A673 (cell line): ENCODE data around the gene METTL9. TPM values are rescaled to one million over a fixed set of nuclear protein-coding genes. Genes with fewer than 3 reads are reported as not detected.

ENCODE experiments used
- BruUV-seq: library from RNA; stranded (reverse); fragments of 400-500 nt; replicated peaks from 2 replicates; lab custom pipeline; 2021; lab: Mats Ljungman, UMichigan
- CTCF ChIA-PET: fragments of 300-600 bp; sonication (Branson Sonifier 250); formaldehyde crosslinking; loops from one replicate; lab custom pipeline; 2022; ENCODE audit warnings: antibody characterized with exemption; lab: Charles Lee
- POLR2A ChIA-PET: fragments of 300-600 bp; sonication (Branson Sonifier 250); formaldehyde crosslinking; loops from one replicate; lab custom pipeline; 2022; ENCODE audit warnings: antibody characterized with exemption; ENCODE audit not compliant: low non-redundant PET; lab: Charles Lee
- DNase-seq: peaks from one replicate; pipeline ENCODE4 v3.0.0-alpha.2; 2015; ENCODE audit warnings: low spot score
- H3K27ac ChIP-seq: fragments of 200-600 bp; sonication (generic); 2 replicates; pipeline ENCODE4 v1.5.1; 2016; ENCODE audit warnings: mixed run types, low read depth, mild to moderate bottlenecking, mixed read lengths, antibody characterized with exemption, low read length; ENCODE audit not compliant: poor library complexity, severe bottlenecking
- H3K27me3 ChIP-seq: fragments of 200-600 bp; sonication (generic); replicated peaks from 2 replicates; pipeline ENCODE4 v1.6.1; 2017; ENCODE audit warnings: mixed run types, low read depth, mild to moderate bottlenecking, mixed read lengths, antibody characterized with exemption, low read length; ENCODE audit not compliant: insufficient read depth, poor library complexity
- H3K36me3 ChIP-seq: fragments of 200-600 bp; sonication (generic); 2 replicates; pipeline ENCODE4 v1.6.1; 2016; ENCODE audit warnings: mixed run types, mild to moderate bottlenecking, mixed read lengths, antibody characterized with exemption, low read length; ENCODE audit not compliant: insufficient read depth, poor library complexity, severe bottlenecking
- H3K4me1 ChIP-seq: fragments of 200-600 bp; sonication (generic); 2 replicates; pipeline ENCODE4 v1.6.1; 2017; ENCODE audit warnings: mixed run types, mild to moderate bottlenecking, mixed read lengths, antibody characterized with exemption, low read length; ENCODE audit not compliant: insufficient read depth, poor library complexity, severe bottlenecking
- H3K4me3 ChIP-seq: fragments of 200-600 bp; sonication (generic); 2 replicates; pipeline ENCODE4 v1.5.1; 2016; ENCODE audit warnings: low read depth, mixed run types, mild to moderate bottlenecking, mixed read lengths, low read length; ENCODE audit not compliant: poor library complexity, severe bottlenecking
- H3K9me3 ChIP-seq: fragments of 200-600 bp; sonication (generic); 2 replicates; pipeline ENCODE4 v1.6.1; 2016; ENCODE audit warnings: mixed run types, low read depth, mild to moderate bottlenecking, mixed read lengths, antibody characterized with exemption, low read length; ENCODE audit not compliant: poor library complexity, severe bottlenecking
- EZH2 ChIP-seq: fragments of 200-600 bp; sonication (generic); IDR thresholded peaks from 2 replicates; pipeline ENCODE4 v1.6.1; 2017; ENCODE audit warnings: borderline replicate concordance, low read depth, mild to moderate bottlenecking, mixed read lengths, antibody characterized with exemption, low read length; ENCODE audit not compliant: poor library complexity, severe bottlenecking
- intact Hi-C: fragments of 100-400 bp; cut with micrococcal nuclease; formaldehyde crosslinking; loops from one replicate; pipeline ENCODE4 v1.10.0; 2022; ENCODE audit not compliant: unreplicated experiment
- total RNA-seq: library from RNA; stranded (reverse); gene quantifications from 2 replicates; pipeline ENCODE4 v1.2.3, GENCODE V29; 2021
- TF ChIP-seq, protein P1 (sequence below): fragments of 300-800, 200-600 bp; sonication (generic); conservative IDR thresholded peaks from 2 replicates; pipeline ENCODE4 v1.5.1; 2017; ENCODE audit warnings: low read depth, mild to moderate bottlenecking, antibody characterized with exemption, low read length, moderate library complexity, mixed read lengths

The METTL9 gene
- total RNA-seq, 1 experiment from 2014 or later = 151 TPM

DNA sequence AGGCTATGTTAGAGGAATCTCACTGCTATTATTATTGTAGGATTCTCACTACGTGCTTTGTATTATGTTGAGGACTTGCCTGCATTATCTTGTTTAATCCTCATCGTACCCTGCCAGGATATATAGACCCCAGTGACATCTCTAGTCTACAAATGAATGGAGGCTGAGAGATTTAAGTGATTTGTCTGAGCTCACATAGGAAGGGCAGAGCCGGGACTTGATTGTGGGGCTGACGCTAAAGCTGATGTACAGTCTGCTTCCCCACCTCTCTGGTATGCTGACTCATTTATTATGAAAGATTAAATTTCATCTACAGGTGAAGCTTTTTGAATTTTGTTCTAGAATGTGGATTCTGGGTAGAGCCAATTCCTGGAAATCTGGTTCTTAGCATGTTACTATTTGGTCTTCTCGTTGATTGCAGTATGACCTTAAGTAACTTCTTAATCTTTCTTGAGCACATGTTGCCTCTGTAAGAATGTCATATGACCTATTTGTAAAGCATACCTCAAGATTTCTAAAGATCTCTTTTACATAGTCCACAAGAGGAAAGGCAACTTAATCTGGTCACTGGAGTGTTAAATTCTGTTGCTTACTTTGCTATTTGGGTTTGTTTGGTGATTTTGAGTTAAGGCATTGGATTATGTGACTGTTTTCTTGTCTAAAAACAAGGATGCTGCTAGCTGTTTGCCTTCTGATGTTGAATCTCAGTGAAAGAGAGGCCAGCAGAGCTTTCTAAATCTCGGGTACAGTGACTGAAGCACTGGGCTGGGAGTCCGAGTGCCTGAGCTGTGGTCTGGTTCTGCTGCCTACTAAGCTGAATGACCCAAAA is 12.4 kb downstream of the METTL9 start:
- H3K36me3 ChIP-seq = peaks cover 6% of the 10 kb centered on the region
- CTCF ChIA-PET = no interaction called here
- no peak for TF ChIP-seq EZH2
- TF ChIP-seq, protein P1, sequence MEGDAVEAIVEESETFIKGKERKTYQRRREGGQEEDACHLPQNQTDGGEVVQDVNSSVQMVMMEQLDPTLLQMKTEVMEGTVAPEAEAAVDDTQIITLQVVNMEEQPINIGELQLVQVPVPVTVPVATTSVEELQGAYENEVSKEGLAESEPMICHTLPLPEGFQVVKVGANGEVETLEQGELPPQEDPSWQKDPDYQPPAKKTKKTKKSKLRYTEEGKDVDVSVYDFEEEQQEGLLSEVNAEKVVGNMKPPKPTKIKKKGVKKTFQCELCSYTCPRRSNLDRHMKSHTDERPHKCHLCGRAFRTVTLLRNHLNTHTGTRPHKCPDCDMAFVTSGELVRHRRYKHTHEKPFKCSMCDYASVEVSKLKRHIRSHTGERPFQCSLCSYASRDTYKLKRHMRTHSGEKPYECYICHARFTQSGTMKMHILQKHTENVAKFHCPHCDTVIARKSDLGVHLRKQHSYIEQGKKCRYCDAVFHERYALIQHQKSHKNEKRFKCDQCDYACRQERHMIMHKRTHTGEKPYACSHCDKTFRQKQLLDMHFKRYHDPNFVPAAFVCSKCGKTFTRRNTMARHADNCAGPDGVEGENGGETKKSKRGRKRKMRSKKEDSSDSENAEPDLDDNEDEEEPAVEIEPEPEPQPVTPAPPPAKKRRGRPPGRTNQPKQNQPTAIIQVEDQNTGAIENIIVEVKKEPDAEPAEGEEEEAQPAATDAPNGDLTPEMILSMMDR = no peak
- H3K27me3 ChIP-seq = no peaks in the 10 kb centered on the region
- peak overlapping the region; percentile 8 for H3K4me3 ChIP-seq
- peak; percentile 62 for DNase-seq
- no TSS peak for BruUV-seq
- H3K4me1 ChIP-seq = peaks cover 70% of the 10 kb centered on the region
- POLR2A ChIA-PET = no interaction called here
- intact Hi-C loops = no loop called here
- no peaks in the 10 kb centered on the region for H3K9me3 ChIP-seq
- peak overlapping the region; percentile 82 for H3K27ac ChIP-seq

DNA sequence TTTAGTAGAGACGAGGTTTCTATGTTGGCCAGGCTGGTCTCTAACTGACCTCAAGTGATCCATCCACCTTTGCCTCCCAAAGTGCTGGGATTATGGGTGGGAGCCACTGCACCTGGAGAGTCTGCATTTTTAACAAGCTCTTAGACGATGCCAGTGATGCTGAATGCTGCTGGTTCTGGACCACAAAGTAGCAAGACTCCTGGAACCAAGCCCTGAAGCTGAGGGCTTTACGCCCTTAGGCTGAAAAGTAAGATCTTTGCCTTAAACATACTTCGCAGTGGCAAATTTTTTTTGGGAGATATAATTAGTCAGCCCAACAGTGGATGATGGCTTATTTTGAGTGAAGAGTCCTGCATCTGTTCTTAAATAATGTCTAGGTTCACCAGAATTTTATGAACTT is 14.0 kb downstream of the METTL9 start:
- H3K27ac ChIP-seq = no peak overlapping the region
- H3K9me3 ChIP-seq = no peaks in the 10 kb centered on the region
- peaks cover 6% of the 10 kb centered on the region for H3K36me3 ChIP-seq
- no peak for DNase-seq
- no peak for TF ChIP-seq EZH2
- TF ChIP-seq, protein P1 = no peak
- no peak overlapping the region for H3K4me3 ChIP-seq
- no TSS peak for BruUV-seq
- ChIA-PET CTCF (no interaction called here), POLR2A (no interaction called here)
- intact Hi-C loops = no loop called here
- H3K4me1 ChIP-seq = peaks cover 80% of the 10 kb centered on the region
- no peaks in the 10 kb centered on the region for H3K27me3 ChIP-seq

DNA sequence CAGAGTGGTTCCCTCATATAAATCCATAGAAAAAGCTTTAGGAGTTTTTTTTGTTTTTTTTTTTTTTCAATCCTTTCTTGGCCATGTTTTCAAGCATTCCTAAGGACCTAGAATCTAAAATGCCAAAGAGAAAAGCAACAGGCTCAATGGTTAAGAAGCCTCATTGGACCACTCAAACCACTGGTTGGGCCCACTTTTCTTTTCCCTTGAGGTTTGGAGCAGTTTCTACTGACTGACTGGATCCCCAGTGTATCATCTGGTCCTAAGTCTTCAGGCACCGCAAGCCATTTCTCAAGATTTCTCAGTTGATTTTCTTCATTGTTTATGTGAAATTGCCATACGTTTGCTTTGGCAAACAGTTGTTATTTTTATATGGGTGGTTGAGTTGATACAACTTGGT is 14.4 kb downstream of the METTL9 start:
- H3K4me3 ChIP-seq = no peak overlapping the region
- H3K9me3 ChIP-seq = no peaks in the 10 kb centered on the region
- ChIA-PET CTCF (no interaction called here), POLR2A (no interaction called here)
- no peaks in the 10 kb centered on the region for H3K27me3 ChIP-seq
- peaks cover 78% of the 10 kb centered on the region for H3K4me1 ChIP-seq
- no TSS peak for BruUV-seq
- TF ChIP-seq EZH2 = no peak
- TF ChIP-seq, protein P1 = no peak
- DNase-seq = no peak
- intact Hi-C loops = no loop called here
- H3K27ac ChIP-seq = no peak overlapping the region
- H3K36me3 ChIP-seq = peaks cover 6% of the 10 kb centered on the region
